Caco-2 (cell line): ENCODE results near the gene CCSAP. TPM values are rescaled to one million over a fixed set of nuclear protein-coding genes. Genes with fewer than 3 reads are reported as not detected.
A peak's percentile ranks its signal among the peaks of the same experiment; 100 is the strongest.
"Not testable (repeated sequence)": the region's sequence is repeated elsewhere in the genome, so short reads cannot be mapped to it uniquely, and the experiment has no call there.

ENCODE experiments used
- BruUV-seq: library from RNA; stranded (reverse); fragments of 400-500 nt; replicated peaks from 2 replicates; lab custom pipeline; 2021; lab: Mats Ljungman, UMichigan
- CTCF ChIA-PET: fragments of 300-600 bp; sonication (Branson Sonifier 250); formaldehyde crosslinking; loops from one replicate; lab custom pipeline; 2022; ENCODE audit warnings: antibody characterized with exemption; lab: Charles Lee
- POLR2A ChIA-PET: fragments of 300-600 bp; sonication (Branson Sonifier 250); formaldehyde crosslinking; loops from one replicate; lab custom pipeline; 2022; ENCODE audit warnings: antibody characterized with exemption; lab: Charles Lee
- DNase-seq, 2 experiments: peaks; one replicate each; pipeline versions ENCODE4 v3.0.0 to v3.0.0-alpha.2; 2020 to 2022
- H3K27me3 ChIP-seq: replicated peaks from 2 replicates; pipeline ENCODE4 v1.6.0; 2011; ENCODE audit warnings: low read length; ENCODE audit not compliant: control insufficient read depth, insufficient read depth
- H3K36me3 ChIP-seq: 2 replicates; pipeline ENCODE4 v1.5.1; 2011; ENCODE audit warnings: low read length; ENCODE audit not compliant: control insufficient read depth, insufficient read depth
- H3K4me1 ChIP-seq: fragments of 250-450 bp; sonication (Bioruptor Pico); 2 replicates; pipeline ENCODE4 v1.5.1; 2020; ENCODE audit warnings: mild to moderate bottlenecking
- H3K4me3 ChIP-seq: 2 replicates; pipeline ENCODE4 v1.5.1; 2011; ENCODE audit warnings: low read depth, mild to moderate bottlenecking, control low read depth, low read length
- H3K9me3 ChIP-seq: fragments of 250-450 bp; sonication (Bioruptor Pico); 2 replicates; pipeline ENCODE4 v1.5.1; 2020; ENCODE audit warnings: mild to moderate bottlenecking, moderate library complexity
- H3K27ac Mint-ChIP-seq: one replicate; pipeline ENCODE4 v1.8.0; 2022; ENCODE audit warnings: mixed read lengths; ENCODE audit not compliant: unreplicated experiment
- H3K27me3 Mint-ChIP-seq: one replicate; pipeline ENCODE4 v1.8.0; 2022; ENCODE audit warnings: mixed read lengths; ENCODE audit not compliant: insufficient read depth, unreplicated experiment
- H3K36me3 Mint-ChIP-seq: one replicate; pipeline ENCODE4 v1.8.0; 2022; ENCODE audit warnings: mild to moderate bottlenecking, mixed read lengths; ENCODE audit not compliant: insufficient read depth, unreplicated experiment
- H3K4me1 Mint-ChIP-seq: one replicate; pipeline ENCODE4 v1.8.0; 2022; ENCODE audit warnings: low read depth, mixed read lengths; ENCODE audit not compliant: unreplicated experiment
- H3K4me3 Mint-ChIP-seq: one replicate; pipeline ENCODE4 v1.8.0; 2022; ENCODE audit warnings: mild to moderate bottlenecking, moderate library complexity, mixed read lengths; ENCODE audit not compliant: unreplicated experiment
- H3K9me3 Mint-ChIP-seq: one replicate; pipeline ENCODE4 v1.8.0; 2022; ENCODE audit warnings: mixed read lengths; ENCODE audit not compliant: unreplicated experiment
- CTCF ChIP-seq, 2 experiments: fragments of 200-600 bp in 1 of 2; IDR thresholded peaks; 1 replicate in 1 of 2; 2 replicates in 1 of 2; pipeline versions ENCODE4 v1.5.1 to v1.8.0; 2011 to 2022; ENCODE audit warnings: antibody characterized with exemption in 1 of 2, control low read depth in 1 of 2, inconsistent platforms in 1 of 2, low read depth in 1 of 2, low read length in 1 of 2, mild to moderate bottlenecking in 1 of 2, moderate library complexity in 1 of 2; ENCODE audit not compliant: insufficient read depth in 1 of 2, severe bottlenecking in 1 of 2, unreplicated experiment in 1 of 2
- intact Hi-C: fragments of 100-400 bp; cut with micrococcal nuclease; formaldehyde crosslinking; loops from one replicate; pipeline ENCODE4 v1.10.0; 2022; ENCODE audit not compliant: unreplicated experiment
- total RNA-seq: library from RNA; stranded (reverse); gene quantifications from 2 replicates; pipeline ENCODE4 v1.2.3, GENCODE V29; 2022

Gene CCSAP
- total RNA-seq, 1 experiment from 2014 or later, result 11.3 TPM

GRCh38 chr1:229334716-229335115 is 8.1 kb downstream of the CCSAP start:
- peaks cover 3% of the 10 kb centered on the region; the same call in 1 of the 2 replicates for H3K36me3 ChIP-seq
- intact Hi-C loops, result no loop called here
- TF ChIP-seq CTCF (IDR thresholded peaks at IDR 0.05; ENCODE audit: insufficient read depth in 1 of 2, low read depth in 1 of 2, low read length in 1 of 2, severe bottlenecking in 1 of 2, unreplicated experiment in 1 of 2), result no peak
- Mint-ChIP-seq H3K27ac (peak overlapping the region; percentile 62), H3K4me1 (peaks cover 12% of the 10 kb centered on the region), H3K9me3 (no peaks in the 10 kb centered on the region), H3K27me3 (no peaks in the 10 kb centered on the region), H3K36me3 (peaks cover 24% of the 10 kb centered on the region), H3K4me3 (no peak overlapping the region)
- no TSS peak for BruUV-seq
- ChIA-PET CTCF (no interaction called here), POLR2A (no interaction called here)
- H3K9me3 ChIP-seq, result no peaks in the 10 kb centered on the region; the same call in 1 of the 2 replicates
- no peaks in the 10 kb centered on the region for H3K27me3 ChIP-seq
- no peak for DNase-seq
- peaks cover 6% of the 10 kb centered on the region; the same call in 1 of the 2 replicates for H3K4me1 ChIP-seq
- H3K4me3 ChIP-seq, result no peak overlapping the region

GRCh38 chr1:229334269-229334668 is 8.6 kb downstream of the CCSAP start:
- Mint-ChIP-seq H3K4me3 (no peak overlapping the region), H3K27me3 (no peaks in the 10 kb centered on the region), H3K4me1 (peaks cover 7% of the 10 kb centered on the region), H3K9me3 (no peaks in the 10 kb centered on the region), H3K27ac (peak overlapping the region; percentile 62), H3K36me3 (peaks cover 24% of the 10 kb centered on the region)
- ChIA-PET CTCF (no interaction called here), POLR2A (no interaction called here)
- H3K36me3 ChIP-seq, result peaks cover 3% of the 10 kb centered on the region; the same call in 1 of the 2 replicates
- H3K4me1 ChIP-seq, result peaks cover 6% of the 10 kb centered on the region; the same call in 1 of the 2 replicates
- no peaks in the 10 kb centered on the region; the same call in 1 of the 2 replicates for H3K9me3 ChIP-seq
- no peak for TF ChIP-seq CTCF (IDR thresholded peaks at IDR 0.05; ENCODE audit: insufficient read depth in 1 of 2, low read depth in 1 of 2, low read length in 1 of 2, severe bottlenecking in 1 of 2, unreplicated experiment in 1 of 2)
- BruUV-seq, result no TSS peak
- DNase-seq, result no peak
- intact Hi-C loops, result no loop called here
- H3K4me3 ChIP-seq, result no peak overlapping the region
- H3K27me3 ChIP-seq, result no peaks in the 10 kb centered on the region

DNA sequence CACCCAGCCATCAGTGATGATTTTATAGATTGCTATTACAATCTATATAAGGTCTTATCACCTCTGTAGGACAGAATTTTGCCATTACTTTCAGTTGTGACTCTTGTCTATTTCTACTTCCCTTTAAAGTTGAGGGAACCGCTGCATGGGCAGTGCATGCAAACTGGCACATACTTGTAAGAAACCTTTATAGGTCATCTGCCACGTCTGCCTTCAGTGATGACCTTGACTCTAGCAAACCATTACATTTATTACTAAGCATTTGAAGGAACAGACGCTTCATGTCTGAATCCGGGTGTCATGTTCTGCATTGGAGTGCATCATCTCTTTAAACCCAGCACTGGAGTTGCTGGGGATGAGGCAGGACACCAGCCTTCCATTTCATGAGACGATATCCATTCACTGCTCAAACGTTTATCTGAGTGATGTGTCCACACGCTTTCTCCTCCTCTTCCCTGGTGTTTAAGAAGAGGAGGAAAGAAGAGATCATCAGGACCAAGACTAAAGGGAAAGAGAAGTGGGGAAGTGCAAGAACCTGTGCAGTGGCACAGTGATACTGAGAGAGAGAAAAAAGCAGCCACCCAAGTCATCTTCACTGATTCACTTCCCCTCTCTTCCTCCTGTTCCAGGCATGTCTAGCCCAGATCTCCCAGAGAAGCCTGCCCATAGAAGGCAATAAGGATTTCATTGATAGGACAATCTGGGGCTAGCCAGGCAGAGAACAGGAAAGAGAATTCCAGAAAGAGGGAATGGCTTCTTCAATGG is 14.1 kb downstream of the CCSAP start:
- DNase-seq, result no peak
- Mint-ChIP-seq H3K27me3 (no peaks in the 10 kb centered on the region), H3K4me3 (no peak overlapping the region), H3K36me3 (peaks cover 38% of the 10 kb centered on the region), H3K4me1 (no peaks in the 10 kb centered on the region), H3K27ac (no peak overlapping the region), H3K9me3 (no peaks in the 10 kb centered on the region)
- ChIA-PET CTCF (no interaction called here), POLR2A (no interaction called here)
- Histone ChIP-seq H3K27me3 (no peaks in the 10 kb centered on the region), H3K9me3 (no peaks in the 10 kb centered on the region; the same call in 1 of the 2 replicates), H3K4me1 (no peaks in the 10 kb centered on the region), H3K4me3 (no peak overlapping the region), H3K36me3 (peaks cover 3% of the 10 kb centered on the region; the same call in 1 of the 2 replicates)
- TF ChIP-seq CTCF (IDR thresholded peaks at IDR 0.05; ENCODE audit: insufficient read depth in 1 of 2, low read depth in 1 of 2, low read length in 1 of 2, severe bottlenecking in 1 of 2, unreplicated experiment in 1 of 2), result no peak
- BruUV-seq, result no TSS peak
- intact Hi-C loops, result no loop called here

DNA sequence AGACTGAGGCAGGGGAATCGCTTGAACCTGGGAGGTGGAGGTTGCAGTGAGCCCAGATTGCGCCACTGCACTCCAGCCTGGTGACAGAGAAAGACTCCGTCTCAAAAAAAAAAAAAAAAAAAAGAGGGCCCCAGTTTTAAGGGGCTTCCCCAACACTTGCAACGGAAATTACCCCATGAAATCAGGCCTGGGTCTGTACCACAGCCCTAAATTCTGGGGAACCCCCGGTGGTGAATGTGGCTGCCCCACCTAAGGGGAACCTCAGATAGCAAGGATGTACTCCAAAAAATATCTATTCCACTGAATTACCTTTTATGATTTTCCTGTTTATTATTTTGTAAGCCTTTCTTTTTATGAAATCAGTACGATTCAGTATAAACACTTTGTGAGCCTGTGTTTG is 15.1 kb downstream of the CCSAP start:
- H3K9me3 Mint-ChIP-seq, H3K27ac Mint-ChIP-seq, intact Hi-C loops, H3K4me1 Mint-ChIP-seq, H3K4me3 Mint-ChIP-seq, BruUV-seq, DNase-seq, H3K4me3 ChIP-seq, H3K4me1 ChIP-seq, H3K36me3 ChIP-seq, H3K27me3 Mint-ChIP-seq, H3K9me3 ChIP-seq, H3K27me3 ChIP-seq, CTCF ChIA-PET, POLR2A ChIA-PET: not testable (repeated sequence)
- peaks cover 44% of the 10 kb centered on the region for H3K36me3 Mint-ChIP-seq
